A172 (cell line): ENCODE data around the gene TTLL11. TPM values are rescaled to one million over a fixed set of nuclear protein-coding genes. Genes with fewer than 3 reads are reported as not detected.

Source experiments
- DNase-seq: peaks from one replicate; pipeline ENCODE4 v3.0.0-alpha.2; 2015; ENCODE audit warnings: low spot score
- total RNA-seq: library from RNA; depleted of rRNA; stranded (reverse); fragments of >200 nt; shearing (Covaris generic); gene quantifications from 2 replicates; pipeline ENCODE4 v1.2.3, GENCODE V29; 2014

Gene TTLL11
- total RNA-seq, 1 experiment from 2014 or later: 3.6 TPM

- no peak for DNase-seq
These were observed 261.2 kb downstream of the TTLL11 start for GRCh38 chr9:121831869-121832268.

GRCh38 chr9:121830441-121831140 is 262.5 kb downstream of the TTLL11 start:
- DNase-seq: no peak

- DNase-seq: no peak
These were observed 265.7 kb downstream of the TTLL11 start for GRCh38 chr9:121827251-121827967.

- DNase-seq: no peak
These were observed 266.4 kb downstream of the TTLL11 start for GRCh38 chr9:121826711-121827110.

GRCh38 chr9:121825031-121825691 is 267.9 kb downstream of the TTLL11 start:
- DNase-seq: no peak

GRCh38 chr9:121824651-121825030 is 268.5 kb downstream of the TTLL11 start:
- no peak for DNase-seq

GRCh38 chr9:121823451-121824169 is 269.5 kb downstream of the TTLL11 start:
- no peak for DNase-seq

- DNase-seq: no peak
These were observed 270.7 kb downstream of the TTLL11 start for GRCh38 chr9:121822093-121823085.

- DNase-seq: no peak
These were observed 271.8 kb downstream of the TTLL11 start for GRCh38 chr9:121821326-121821725.

GRCh38 chr9:121820286-121821005 is 272.7 kb downstream of the TTLL11 start:
- DNase-seq: no peak

GRCh38 chr9:121819428-121820231 is 273.5 kb downstream of the TTLL11 start:
- no peak for DNase-seq

GRCh38 chr9:121818841-121819427 is 274.2 kb downstream of the TTLL11 start:
- no peak for DNase-seq

- no peak for DNase-seq
These were observed 275.0 kb downstream of the TTLL11 start for GRCh38 chr9:121818016-121818661.

- DNase-seq: no peak
These were observed 275.6 kb downstream of the TTLL11 start for GRCh38 chr9:121817476-121817875.

- no peak for DNase-seq
These were observed 276.2 kb downstream of the TTLL11 start for GRCh38 chr9:121816845-121817450.

GRCh38 chr9:121816449-121816817 is 276.7 kb downstream of the TTLL11 start:
- no peak for DNase-seq

- DNase-seq: no peak
These were observed 277.3 kb downstream of the TTLL11 start for GRCh38 chr9:121815546-121816448.
